GM12872 (cell line): ENCODE data around the gene LYL1.

Source experiments
- CTCF ChIP-seq: IDR thresholded peaks from 3 replicates; pipeline ENCODE4 v1.5.1; 2011; ENCODE audit warnings: low read depth, mild to moderate bottlenecking, low read length, moderate library complexity; ENCODE audit not compliant: insufficient read depth

The LYL1 gene

DNA sequence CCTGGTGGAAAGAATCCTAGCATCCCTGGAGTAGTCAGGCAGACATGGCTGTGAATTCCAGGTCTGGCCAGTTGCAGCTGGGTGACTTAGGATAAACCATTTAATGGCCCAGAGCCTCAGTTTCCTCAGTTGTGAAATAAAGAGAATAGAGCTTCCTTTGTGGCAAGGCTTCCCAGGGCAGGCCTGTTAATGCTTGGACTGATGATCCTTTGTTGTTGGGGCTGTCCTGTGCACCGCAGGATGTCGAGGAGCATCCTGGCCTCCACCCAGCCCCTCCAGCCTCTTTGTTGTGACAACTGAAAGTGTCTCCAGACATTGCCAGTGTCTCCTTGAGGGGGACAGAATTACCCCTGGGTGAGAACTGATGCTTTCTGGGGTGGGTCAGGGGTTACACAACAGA is 16.3 kb downstream of the LYL1 start:
- no peak for TF ChIP-seq CTCF

DNA sequence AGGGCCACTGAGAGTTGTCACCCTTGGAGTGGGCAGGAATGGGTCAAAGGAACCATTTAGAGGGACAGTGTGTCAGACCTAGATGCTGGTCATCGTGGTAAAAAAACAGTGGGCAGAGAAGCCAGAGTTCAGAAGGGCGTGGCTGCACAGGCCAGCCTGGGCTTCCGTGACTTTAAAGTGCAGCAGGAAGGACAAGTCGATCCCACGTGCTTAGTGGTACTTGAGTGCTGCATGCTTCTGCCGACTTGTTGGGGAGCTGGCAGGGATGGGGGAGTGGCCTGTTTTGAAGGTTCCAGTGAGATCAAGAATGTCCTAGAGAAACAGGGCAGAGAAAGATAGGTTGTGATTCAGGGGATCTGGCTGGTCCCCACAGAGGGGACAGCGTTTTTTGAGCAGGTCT is 17.0 kb downstream of the LYL1 start:
- no peak for TF ChIP-seq CTCF

DNA sequence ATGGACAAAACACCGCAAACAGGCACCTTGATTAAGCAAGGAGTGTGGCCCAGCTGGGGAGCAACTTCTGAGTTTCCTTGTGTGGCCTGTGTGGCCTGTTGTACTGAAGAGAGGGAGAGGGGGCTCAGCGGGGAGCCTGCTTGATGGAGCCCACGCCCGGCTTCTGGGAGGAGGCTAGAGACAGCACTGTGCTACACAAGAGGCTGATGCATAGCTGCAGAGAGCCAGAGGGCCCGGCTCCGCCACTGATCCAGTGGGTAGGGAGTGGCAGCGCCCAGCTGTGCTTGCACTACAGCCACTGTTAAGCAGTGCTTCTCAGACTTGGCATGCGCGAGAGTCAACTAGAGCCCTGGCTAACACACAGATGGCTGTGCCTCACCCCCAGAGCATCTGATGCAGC is 19.0 kb downstream of the LYL1 start:
- TF ChIP-seq CTCF = no peak

DNA sequence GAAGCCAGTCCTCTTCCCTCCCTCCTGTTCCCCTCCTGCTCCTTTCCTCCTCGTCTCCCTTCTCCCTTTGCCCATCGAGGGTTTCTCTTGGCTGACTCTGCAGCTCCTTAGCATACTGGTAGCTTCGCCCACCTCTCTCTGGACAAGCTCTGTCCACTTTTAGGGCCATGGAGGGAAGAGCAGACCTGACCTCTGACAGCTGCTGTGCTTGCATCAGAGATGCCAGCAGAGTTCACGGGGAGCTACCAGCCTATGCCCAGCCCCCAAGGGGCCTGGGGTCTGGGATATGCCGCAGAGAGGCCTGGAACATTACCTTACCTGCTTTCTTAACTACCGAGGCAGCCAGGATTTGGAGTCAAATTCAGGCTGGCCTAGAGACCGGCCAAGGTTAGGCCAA is 19.7 kb downstream of the LYL1 start:
- no peak for TF ChIP-seq CTCF

GRCh38 chr19:13082192-13083007 is 20.3 kb downstream of the LYL1 start:
- TF ChIP-seq CTCF = peak; percentile 18; the same call in 2 of the 3 replicates

GRCh38 chr19:13079542-13079986 is 23.1 kb downstream of the LYL1 start:
- TF ChIP-seq CTCF = no peak

GRCh38 chr19:13078897-13079541 is 23.6 kb downstream of the LYL1 start:
- TF ChIP-seq CTCF = no peak
